ENCODE results near the gene MYL7. TPM values are rescaled to one million over a fixed set of nuclear protein-coding genes. Genes with fewer than 3 reads are reported as not detected.
"Not testable (repeated sequence)": the region's sequence is repeated elsewhere in the genome, so short reads cannot be mapped to it uniquely, and the experiment has no call there.

Gene MYL7
- total RNA-seq = not detected in 2 replicates

DNA sequence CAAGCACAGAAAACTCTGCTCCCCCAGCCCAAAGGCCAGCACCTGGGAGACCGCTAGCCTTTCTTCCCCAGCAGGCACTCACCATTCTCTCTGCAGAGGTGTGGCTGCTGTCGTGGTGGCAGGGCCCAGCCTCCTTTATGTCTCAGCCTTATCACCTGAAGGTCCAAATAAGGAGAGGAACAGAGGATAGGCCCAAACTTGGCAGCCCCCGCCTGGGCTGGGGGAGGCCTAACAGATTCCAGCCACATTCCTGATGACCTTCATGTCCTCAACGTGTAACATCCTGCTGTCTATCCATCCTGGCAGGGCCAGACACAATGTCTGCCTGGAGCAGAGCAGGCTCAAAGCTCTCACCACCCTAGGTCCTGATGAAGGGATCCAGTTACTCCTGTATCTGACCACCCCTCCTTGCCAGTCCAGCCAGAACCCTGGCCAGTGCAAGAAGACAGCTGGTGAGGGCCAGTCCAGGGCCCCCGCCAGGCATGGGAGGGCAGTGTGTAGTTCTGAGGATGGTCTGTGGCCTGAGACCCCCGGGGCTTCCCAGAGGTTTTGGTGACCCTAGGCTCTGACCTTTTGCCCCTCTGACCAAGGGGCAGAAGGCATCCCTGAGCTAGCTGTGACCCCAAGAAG, at the start of gene MYL7:
TSS of gene MYL7 (minus strand) at position 112 of the 630 bp plus-strand sequence. CDS start at position 85, 27 bp downstream.
- intact Hi-C loops (cut with micrococcal nuclease) = no loop called here

DNA sequence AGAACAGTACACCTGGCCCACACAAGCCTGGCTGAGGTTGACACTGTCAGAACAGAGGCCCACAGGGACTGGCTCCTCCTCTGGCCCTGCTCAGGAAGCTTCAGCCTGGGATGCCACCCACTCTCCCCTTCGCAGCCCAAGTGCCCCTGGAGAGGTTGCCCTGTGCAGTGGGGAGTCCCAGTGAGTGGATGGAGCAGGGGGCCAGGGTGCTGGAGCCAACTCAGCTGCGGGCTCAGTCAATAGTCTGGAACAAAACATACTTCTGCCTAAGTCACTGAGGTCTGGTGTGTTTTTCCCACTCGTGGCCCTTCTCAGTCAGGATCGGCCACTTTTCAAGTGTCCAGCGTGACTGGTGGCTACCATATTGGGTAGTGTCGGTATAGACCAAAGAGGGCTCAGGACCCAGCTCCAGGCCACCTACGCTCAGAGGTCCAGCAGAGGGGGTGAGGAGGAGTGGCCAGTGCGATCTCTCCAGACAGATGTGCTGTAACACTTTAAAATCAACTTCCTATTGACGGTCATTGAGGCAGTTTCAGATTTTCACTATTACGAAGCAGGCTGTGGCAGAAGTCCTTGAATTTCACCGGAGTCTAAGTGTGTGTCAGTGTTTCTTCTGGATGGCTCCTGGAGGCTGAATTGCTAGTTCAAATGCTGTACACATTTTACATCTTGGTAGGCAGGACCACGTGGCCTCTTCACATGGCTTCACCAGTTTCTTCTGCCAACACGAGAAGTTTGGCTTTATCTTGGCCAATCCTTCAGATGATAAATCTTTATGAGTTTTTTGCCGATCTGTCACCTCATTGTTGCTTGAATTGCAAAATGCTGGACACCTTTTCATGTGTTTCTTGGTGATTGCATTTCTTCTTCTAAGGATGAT, 49.1 kb upstream of the MYL7 start:
- intact Hi-C loops (cut with micrococcal nuclease) = no loop called here

- intact Hi-C loops (cut with micrococcal nuclease) = no loop called here
Observed at GRCh38 chr7:44189286-44189992, 48.3 kb upstream of the MYL7 start, which contains the start of gene GCK. GCK (minus strand) TSS chr7:44189439; CDS start chr7:44188953, 486 bp downstream.

DNA sequence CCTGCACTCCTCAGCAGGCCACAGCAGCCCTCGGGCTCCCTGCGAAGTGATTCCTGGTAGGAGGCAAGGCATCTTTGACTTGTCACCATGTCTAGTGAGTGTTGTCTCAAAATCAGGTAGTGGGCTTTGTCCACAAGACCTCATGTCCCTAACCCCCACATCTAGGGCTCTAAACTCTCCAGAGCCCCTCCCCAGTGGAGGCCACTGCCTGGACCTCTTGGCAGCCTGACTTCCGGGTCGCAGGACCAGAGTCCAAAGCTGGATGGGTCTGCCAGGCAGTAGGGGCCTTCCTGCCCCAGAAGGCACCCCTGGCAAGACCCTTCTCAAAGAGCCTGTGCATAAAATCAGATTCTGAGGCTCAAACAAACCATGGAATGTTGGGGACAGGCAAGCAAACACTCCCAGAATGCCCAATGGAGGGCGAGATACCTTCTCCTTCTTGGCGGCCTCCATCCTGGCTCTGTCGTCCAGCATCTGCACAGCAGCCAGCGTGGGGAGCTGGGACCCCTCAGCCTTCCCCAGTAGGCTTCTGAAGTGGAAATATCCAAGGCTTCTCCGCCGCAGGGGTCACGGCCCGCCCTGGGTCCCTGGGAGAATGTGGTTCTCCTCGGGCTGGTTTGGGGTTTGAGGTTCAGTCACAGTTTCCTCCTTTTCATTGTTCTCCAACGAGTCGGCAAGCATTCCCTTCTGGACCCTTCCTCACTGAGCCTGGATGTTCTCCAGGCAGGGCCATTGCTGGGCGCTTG, 47.5 kb upstream of the MYL7 start:
- intact Hi-C loops (cut with micrococcal nuclease) = no loop called here

- intact Hi-C loops (cut with micrococcal nuclease) = no loop called here
Observed at GRCh38 chr7:44187636-44188416, 46.7 kb upstream of the MYL7 start.

GRCh38 chr7:44186736-44187135, 45.6 kb upstream of the MYL7 start:
- intact Hi-C loops (cut with micrococcal nuclease) = no loop called here

GRCh38 chr7:44185729-44186128, 44.6 kb upstream of the MYL7 start:
- intact Hi-C loops (cut with micrococcal nuclease) = no loop called here

- intact Hi-C loops (cut with micrococcal nuclease) = no loop called here
Observed at GRCh38 chr7:44184873-44185446, 43.8 kb upstream of the MYL7 start.

- intact Hi-C loops (cut with micrococcal nuclease) = no loop called here
Observed at GRCh38 chr7:44184206-44184872, 43.2 kb upstream of the MYL7 start.

DNA sequence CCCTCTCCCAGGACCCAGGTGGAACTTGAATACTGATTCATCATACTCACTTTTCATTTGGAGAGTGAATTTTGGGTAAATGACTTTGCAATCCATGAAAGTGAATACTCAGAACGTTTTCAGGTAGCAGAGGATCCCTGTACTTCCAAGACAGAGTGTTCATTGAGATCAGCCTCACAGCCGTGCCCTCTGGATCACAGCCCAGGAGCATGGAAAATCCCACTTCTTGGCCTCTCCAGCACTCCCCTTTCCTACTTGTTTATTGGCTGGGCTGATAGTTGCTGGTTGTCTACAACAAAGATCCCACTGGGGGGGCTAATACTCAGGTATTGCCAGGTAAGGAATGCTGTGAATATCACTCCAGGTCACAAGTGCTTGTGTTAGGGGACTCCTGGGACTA, 42.3 kb upstream of the MYL7 start:
- intact Hi-C loops (cut with micrococcal nuclease) = no loop called here

GRCh38 chr7:44182827-44183226, 41.7 kb upstream of the MYL7 start:
- intact Hi-C loops (cut with micrococcal nuclease) = no loop called here

DNA sequence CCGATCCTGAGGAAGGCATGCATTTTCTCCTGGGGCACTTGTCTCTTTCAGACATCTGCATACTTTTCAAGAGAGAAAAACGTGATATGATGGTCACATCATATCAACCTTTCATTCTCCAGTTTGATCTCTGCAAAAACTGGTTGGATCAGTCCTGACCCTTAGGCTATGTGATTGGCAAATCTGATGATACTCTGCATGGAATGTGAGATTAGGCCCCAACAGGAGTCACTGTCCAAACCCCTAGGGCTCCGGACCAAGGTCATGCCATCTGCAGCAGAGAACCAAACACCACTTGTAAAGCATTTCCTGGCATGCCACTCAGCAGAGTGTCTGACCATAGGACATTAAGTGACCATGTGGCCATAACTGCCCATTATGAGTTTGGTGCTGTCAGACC, 39.5 kb upstream of the MYL7 start:
- intact Hi-C loops (cut with micrococcal nuclease) = no loop called here

DNA sequence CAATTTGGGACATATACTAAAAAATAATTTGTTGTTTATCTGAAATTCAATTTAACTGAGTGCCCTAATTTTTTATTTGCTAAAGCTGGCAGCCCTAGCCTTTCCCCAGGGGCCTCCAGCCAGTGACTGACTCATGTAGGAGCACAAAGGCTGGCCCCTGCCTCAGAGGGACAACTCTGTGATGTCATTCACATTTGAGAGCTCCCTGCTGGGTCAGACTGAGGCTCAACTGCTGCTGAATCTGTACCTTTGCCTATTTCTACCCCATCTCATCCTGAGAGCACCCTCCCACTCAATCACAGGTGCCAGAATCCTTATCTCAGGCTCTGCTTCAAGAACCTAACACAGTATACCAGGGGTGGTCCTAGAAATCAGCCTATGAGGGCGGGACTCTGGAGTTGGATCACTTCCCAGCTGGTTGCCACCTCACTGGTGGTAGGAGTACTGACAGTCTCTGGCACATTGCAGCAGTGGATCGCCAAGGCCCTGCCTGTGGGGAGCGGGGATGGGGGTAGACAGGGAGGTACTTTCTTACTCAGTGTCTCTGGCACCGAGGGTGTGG, 36.5 kb upstream of the MYL7 start:
- intact Hi-C loops (cut with micrococcal nuclease) = no loop called here

- intact Hi-C loops (cut with micrococcal nuclease) = no loop called here
Observed at GRCh38 chr7:44176486-44176885, 35.4 kb upstream of the MYL7 start.

- intact Hi-C loops (cut with micrococcal nuclease) = no loop called here
Observed at GRCh38 chr7:44175730-44176129, 34.6 kb upstream of the MYL7 start.

DNA sequence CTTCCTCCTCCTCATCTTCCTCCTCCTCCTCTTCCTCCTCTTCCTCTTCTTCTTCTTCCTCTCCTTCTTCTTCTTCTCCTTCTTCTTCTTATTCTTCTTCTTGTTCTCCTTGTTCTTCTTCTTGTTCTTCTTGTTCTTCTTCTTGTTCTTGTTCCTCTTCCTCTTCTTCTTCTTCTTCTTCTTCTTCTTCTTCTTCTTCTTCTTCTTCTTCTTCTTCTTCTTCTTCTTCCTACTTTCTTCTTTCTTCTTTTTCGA, 33.5 kb upstream of the MYL7 start:
- intact Hi-C loops (cut with micrococcal nuclease) = not testable (repeated sequence)

DNA sequence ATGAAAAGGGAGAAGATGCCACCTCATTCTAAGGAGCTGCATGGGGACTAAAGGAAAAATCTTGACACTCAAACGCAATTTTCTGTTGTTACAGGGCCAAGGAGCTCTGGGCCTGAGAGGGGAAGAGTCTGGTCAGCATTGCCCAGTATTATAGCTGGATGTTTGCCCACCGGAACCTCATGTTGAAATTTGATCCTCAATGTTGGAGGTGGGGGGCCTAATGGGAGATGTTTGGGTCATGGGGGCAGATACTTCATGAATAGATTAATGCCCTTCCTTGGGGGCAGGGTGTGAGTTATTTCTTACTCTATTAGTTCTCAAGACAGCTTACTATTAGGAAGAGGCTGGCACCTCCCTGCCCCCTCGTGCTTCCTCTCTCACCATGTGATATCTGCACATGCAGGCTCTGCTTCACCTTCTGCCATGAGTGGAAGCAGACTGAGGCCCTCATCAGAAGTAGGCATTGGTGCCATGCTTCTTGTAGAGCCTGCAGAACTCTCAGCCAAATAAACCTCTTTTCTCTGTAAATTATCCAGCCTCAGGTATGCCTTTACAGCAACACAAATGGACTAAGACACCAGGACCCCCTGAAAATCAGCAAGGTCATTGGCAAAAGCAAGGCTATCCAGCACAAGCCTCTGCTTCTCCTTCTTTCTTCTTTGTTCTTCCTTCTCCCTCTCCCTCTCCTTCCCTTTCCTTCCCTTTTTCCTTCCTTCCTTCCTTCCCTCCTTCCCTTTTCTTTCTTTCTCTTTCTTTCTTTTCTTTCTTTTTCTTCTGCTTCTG, 33.0 kb upstream of the MYL7 start:
- intact Hi-C loops (cut with micrococcal nuclease) = no loop called here

DNA sequence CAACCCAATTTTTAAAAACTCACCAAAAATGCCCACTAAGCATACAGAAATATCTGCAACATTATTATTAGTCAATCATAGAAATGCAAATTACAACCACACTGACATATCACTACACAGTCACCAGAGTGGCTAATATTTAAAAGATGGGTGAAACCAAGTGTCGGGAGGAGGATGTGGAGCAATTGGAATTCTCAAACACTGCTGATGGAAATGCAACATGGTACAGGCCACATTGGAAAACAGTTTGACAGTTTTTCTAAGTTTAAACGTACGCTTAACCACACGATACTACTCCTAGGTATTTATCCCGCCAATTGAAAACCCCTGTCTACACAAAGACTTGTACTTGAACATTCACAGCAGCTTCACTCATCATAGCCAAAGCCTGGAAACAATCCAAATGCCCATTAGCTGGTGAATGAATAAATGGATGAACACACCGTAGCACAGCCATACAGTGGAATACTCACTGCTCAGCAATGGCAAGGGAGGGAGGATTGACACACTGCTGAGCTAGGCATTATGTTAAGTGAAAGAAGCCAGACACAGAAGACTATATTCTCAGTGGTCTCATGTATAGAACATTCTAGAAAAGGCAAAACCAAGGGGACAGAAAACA, 31.8 kb upstream of the MYL7 start:
- intact Hi-C loops (cut with micrococcal nuclease) = no loop called here

Data from T-helper 1 cell treated with Interleukin-12 subunit alpha and Interleukin-12 subunit beta and Interleukin-4 antibody, amounts not matched to agents 30 ng/mL and 1 ng/mL, for 36 hours (primary cell).